Activated effector memory CD4-positive, alpha-beta T cell treated with Interleukin-2 at 50 U/mL for 16 hours (primary cell): ENCODE data around the gene SCAF4.
"Not testable (repeated sequence)": the region's sequence is repeated elsewhere in the genome, so short reads cannot be mapped to it uniquely, and the experiment has no call there.

ENCODE experiments used
- DNase-seq: peaks from one replicate; pipeline ENCODE4 v3.0.0-alpha.2; 2020

Gene SCAF4

DNA sequence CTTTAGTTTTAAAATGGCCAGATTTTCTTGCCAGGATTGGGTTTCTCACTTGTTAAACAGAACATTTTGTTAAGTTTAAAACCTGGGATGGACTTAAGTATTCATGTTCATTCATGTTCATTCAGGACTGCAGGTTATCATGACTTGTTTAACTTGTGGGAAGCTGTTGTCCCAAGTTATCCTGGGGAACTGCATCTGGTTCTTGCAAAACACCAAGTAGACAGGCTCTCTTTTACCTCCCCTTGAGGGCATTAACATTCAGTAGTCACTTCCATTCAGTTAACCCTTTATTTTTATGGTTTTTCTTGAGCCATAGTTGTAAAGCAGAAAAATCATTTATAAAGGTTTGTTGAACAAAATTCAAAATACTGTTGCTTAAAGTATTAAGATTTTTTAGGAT, 64.3 kb downstream of the SCAF4 start:
- no peak for DNase-seq

DNA sequence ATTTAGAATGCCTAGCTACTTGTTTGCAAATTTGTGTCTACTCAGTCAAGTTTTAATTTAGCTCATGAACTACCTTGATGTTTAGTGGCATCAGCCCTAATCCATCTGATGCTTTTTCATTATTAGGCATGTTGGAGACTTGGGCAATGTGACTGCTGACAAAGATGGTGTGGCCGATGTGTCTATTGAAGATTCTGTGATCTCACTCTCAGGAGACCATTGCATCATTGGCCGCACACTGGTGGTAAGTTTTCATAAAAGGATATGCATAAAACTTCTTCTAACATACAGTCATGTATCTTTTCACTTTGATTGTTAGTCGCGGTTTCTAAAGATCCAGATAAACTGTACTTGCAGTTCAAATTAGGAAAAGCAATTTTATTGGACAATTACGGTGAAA, 64.8 kb downstream of the SCAF4 start:
- no peak for DNase-seq

DNA sequence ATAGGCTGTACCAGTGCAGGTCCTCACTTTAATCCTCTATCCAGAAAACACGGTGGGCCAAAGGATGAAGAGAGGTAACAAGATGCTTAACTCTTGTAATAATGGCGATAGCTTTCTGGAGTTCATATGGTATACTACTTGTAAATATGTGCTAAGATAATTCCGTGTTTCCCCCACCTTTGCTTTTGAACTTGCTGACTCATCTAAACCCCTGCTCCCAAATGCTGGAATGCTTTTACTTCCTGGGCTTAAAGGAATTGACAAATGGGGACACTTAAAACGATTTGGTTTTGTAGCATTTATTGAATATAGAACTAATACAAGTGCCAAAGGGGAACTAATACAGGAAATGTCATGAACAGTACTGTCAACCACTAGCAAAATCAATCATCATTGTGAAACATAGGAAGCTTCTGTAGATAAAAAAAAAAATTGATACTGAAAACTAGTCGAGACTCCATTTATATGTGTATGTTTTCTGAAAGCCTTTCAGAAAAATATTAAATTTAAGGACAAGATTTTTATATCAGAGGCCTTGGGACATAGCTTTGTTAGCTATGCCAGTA, 65.4 kb downstream of the SCAF4 start:
- DNase-seq, result no peak

DNA sequence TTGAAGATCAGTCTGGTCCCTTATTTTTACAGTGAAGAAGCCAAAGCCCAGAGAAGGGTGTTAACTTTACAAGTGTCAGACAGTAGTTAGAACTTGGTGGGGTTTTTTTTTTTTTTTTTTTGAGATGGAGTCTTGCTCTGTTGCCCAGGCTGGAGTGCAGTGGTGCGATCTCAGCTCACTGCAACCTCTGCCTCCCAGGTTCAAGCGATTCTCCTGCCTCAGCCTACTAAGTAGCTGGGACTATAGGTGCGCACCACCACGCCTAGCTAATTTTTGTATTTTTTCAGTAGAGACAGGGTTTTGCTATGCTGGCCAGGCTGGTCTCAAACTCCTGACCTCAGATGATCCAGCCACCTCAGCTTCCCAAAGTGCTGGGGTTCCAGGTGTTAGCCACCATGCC, 66.0 kb downstream of the SCAF4 start:
- DNase-seq, result not testable (repeated sequence)

DNA sequence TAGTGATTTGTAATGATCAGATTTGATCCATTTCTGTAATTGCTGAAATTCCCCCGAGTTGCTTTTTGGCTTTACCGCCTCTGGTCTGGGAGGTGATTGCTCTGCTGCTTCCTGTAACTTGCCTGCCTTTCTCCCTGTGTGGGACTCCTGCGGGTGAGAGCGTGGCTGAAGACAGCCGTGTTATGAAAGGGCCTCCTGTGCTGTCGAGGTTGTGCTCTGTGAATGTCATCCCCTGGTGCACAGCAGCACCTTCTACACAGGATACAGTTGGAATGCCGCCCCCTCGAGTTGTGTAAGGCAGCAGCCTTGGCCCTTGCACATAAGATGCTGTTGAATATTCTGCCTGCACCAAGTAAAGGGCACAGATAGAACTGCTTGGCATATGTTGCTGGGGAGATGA, 66.5 kb downstream of the SCAF4 start:
- no peak for DNase-seq

DNA sequence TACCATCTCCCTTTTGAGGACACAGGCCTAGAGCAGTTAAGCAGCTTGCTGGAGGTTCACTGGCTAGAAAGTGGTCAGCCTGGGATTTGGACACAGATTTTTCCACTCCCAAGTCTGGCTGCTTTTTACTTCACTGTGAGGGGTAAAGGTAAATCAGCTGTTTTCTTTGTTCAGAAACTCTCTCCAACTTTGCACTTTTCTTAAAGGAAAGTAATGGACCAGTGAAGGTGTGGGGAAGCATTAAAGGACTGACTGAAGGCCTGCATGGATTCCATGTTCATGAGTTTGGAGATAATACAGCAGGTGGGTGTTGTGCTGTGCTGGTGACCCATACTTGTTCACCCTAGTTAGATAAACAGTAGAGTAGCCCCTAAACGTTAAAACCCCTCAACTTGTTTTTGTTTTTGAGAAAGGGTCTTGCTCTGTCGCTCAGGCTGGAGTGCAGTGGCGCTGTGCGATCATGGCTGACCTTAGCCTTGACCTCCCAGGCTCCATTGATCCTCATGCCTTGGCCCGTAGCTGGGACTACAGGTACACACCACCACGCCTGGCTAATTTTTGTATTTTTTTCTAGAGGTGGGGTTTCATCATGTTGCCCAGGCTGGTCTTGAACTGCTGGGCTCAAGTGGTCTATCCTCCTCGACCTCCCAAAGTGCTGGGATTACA, 68.2 kb downstream of the SCAF4 start:
- no peak for DNase-seq

DNA sequence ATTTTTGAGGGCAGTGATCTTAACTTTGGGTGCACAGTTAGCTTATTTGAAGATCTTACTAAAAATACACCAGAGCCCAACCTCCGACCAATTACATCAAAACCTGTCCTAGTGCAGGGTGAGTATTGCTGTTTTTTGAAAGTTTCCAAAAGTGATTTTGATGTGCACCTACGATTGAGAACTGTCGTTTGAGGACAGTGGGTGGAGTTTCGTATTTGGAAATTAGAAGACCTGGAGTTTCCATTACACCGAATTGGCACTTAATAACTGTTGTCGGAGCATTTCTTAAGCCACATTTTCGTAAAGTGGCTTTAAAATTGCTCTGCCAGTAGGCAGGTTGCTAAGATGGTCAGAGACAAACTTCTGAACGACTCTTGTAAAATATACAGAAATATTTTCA, 71.3 kb downstream of the SCAF4 start:
- DNase-seq, result no peak

DNA sequence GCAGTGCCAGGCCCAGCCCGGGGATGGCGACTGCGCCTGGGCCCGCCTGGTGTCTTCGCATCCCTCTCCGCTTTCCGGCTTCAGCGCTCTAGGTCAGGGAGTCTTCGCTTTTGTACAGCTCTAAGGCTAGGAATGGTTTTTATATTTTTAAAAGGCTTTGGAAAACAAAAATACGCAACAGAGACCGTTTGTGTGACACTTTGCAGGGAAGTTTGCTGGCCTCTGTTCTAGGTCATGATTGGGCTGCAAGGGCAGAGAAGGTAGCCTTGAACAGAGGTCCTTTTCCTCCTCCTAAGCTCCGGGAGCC, 71.7 kb downstream of the SCAF4 start:
- peak; percentile 26 for DNase-seq

DNA sequence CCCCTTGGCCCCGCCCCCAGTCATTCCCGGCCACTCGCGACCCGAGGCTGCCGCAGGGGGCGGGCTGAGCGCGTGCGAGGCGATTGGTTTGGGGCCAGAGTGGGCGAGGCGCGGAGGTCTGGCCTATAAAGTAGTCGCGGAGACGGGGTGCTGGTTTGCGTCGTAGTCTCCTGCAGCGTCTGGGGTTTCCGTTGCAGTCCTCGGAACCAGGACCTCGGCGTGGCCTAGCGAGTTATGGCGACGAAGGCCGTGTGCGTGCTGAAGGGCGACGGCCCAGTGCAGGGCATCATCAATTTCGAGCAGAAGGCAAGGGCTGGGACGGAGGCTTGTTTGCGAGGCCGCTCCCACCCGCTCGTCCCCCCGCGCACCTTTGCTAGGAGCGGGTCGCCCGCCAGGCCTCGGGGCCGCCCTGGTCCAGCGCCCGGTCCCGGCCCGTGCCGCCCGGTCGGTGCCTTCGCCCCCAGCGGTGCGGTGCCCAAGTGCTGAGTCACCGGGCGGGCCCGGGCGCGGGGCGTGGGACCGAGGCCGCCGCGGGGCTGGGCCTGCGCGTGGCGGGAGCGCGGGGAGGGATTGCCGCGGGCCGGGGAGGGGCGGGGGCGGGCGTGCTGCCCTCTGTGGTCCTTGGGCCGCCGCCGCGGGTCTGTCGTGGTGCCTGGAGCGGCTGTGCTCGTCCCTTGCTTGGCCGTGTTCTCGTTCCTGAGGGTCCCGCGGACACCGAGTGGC, 72.2 kb downstream of the SCAF4 start, which contains the start of gene SOD1:
TSS of gene SOD1 (plus strand) at position 158 of the 723 bp plus-strand sequence. CDS start at position 235, 77 bp downstream.
- DNase-seq, result peak; percentile 95

DNA sequence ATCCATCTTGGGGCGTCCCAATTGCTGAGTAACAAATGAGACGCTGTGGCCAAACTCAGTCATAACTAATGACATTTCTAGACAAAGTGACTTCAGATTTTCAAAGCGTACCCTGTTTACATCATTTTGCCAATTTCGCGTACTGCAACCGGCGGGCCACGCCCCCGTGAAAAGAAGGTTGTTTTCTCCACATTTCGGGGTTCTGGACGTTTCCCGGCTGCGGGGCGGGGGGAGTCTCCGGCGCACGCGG, 72.7 kb downstream of the SCAF4 start:
- no peak for DNase-seq

DNA sequence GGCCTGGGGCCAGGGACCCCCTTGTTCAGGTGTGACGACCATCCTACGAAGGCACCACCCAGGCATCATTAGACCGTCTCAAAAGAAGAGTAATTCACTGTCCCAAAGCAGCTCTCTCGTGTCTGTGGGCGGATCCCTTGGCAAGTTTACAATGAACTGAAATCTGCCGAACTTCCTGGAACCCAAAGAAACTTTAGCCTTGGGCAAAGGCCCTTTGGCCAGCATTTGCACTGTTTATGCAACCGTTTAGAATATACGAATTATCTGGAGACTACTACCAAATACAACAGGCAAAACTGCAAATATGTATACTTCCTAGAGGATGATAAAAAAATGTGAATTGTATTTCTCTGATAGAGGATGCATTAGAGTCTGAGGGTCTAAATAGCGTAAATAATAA, 73.9 kb downstream of the SCAF4 start:
- no peak for DNase-seq

DNA sequence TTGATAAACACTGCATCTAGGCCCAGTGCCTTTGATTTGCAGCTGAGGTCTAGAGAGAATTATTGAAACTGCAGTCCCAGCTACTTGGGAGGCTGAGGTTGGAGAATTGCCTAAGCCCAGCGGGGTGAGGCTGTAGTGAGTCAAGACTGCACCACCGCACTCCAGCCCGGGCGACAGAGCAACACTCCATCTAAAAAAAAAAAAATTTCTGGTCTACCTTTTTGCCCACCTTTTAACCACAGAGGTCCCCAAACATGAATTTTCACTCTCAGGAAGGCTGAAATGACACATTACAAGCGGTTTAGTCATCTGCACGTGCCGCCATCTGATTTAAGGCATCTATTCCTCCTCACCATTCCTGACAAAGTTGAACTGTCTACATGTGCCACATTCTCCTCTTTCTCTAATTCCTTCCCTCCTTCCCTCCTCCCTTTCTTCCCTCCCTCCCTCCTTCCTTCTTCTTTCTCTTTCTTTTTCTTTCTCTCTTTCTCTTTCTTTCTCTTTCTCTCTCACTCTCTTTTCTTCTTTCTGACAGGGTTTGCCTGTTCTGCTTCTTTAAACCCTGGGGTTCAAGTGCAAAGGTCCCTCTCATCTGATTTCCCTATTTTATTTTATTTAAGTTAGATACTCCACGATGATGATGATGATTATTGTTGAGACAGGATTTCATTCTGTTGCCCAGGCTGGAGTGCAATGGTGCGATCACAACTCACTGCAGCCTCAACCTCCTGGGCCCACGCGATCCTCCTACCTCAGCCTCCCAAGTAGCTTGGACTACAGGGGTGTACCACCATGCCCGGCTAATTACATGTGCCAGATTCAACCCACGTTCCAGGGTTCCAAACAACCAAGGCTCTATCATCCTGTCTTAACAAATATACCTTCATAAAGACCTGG, 75.5 kb downstream of the SCAF4 start:
- DNase-seq, result no peak

DNA sequence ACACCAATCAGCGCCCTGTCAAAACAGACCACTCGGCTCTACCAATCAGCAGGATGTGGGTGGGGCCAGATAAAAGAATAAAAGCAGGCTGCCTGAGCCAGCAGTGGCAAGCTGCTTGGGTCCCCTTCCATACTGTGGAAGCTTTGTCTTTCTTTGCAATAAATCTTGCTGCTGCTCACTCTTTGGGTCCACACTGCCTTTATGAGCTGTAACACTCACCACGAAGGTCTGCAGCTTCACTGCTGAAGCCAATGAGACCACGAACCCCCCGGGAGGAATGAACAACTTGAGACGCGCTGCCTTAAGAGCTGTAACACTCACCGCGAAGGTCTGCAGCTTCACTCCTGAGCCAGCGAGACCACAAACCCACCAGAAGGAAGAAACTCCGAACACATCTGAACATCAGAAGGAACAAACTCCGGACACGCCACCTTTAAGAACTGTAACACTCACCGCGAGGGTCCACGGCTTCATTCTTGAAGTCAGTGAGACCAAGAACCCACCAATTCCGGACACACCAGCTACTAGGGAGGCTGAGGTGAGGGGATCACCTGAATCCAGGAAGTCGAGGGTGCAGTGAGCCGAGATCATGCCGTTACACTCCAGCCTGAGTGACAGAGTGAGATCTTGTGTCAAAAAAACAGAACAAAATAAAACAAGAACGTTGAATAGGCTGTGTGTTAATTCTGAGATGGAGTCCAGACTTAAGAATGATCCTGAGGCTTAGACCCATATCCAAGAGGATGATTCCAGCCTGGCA, 76.9 kb downstream of the SCAF4 start:
- DNase-seq, result not testable (repeated sequence)

DNA sequence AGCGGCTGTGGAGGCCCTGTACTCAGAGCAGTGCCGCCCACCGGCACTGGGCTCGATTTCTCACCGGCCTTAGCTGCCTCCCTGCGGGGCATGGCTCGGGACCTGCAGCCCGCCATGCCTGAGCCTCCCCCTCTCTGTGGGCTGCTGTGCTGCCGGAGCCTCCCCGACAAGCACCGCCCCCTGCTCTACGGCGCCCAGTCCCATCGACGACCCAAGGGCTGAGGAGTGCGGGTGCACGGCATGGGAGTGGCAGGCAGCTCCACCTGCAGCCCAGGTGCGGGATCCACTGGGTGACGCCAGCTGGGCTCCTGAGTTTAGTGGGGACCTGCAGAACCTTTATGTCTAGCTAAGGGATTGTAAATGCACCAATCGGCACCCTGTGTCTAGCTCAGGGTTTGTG, 77.6 kb downstream of the SCAF4 start:
- DNase-seq, result no peak

DNA sequence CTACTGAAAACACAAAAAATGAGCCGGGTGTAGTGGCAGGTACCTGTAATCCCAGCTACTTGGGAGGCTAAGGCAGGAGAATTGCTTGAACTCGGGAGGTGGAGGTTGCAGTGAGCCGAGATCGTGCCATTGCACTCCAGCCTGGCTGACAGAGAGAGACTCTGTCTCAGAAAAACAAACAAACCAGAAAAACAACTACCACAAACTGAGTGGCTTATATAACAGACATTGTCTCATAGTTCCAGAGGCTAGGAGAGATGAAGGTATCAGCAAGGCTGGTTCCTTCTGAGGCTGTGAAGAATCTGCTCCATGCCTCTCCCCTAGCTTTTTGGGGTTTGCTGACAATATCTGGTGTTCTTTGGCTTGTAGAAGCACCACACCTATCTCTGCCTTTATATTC, 80.4 kb downstream of the SCAF4 start:
- DNase-seq, result not testable (repeated sequence)

DNA sequence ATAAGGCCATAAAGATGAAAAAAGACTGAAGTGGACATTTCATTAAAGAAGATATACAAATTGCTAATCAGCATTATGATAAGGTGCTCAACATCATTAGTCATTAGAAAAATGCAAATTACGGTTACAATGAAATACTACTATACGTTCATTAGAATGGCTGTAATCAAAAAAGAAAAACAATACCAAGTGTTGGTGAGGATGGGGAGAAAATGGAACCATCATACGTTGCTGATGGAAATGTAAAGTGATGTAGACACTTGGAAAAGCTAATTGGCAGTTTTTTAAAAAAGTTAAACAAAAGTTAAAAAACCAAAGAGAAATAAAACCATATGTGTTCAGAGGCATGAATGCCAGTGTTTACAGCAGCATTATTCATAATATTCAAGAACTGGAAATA, 81.0 kb downstream of the SCAF4 start:
- DNase-seq, result no peak

DNA sequence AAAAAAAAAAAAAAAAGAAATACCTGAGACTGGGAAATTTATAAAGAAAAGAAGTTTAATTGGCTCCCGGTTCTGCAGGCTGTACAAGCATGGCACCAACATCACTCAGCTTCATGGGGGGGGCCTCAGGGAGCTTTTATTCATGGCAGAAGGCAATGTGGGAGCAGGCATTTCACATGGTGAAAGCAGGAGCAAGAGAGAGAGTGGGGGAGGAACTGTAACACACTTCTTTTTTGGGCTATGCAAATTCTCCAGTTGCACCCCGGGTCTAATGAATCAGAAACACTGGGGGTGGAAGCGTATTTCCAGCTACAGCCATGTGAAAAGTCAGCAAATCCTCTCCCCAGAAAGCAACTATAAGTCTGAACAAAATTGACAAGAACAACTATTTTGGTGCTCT, 84.3 kb downstream of the SCAF4 start:
- DNase-seq, result no peak

DNA sequence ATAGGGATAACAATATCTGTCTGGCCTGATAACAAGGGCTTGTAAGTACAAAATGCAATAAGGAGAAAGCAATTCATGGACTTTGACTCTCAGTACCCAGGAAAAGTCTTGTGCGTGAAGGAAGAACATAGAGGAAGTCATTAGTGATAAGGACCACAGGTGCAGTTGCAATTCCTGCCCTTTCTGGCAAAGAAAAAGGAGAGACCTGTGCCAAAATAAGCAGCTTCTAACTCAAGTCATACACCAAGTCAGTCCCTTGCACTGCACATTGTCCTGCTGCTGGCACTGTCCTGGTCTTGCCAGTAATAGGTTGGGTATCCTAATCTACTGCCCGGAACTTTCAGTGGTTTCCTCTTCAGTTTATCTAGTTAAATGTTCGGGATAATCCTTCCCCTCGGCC, 87.3 kb downstream of the SCAF4 start:
- no peak for DNase-seq

DNA sequence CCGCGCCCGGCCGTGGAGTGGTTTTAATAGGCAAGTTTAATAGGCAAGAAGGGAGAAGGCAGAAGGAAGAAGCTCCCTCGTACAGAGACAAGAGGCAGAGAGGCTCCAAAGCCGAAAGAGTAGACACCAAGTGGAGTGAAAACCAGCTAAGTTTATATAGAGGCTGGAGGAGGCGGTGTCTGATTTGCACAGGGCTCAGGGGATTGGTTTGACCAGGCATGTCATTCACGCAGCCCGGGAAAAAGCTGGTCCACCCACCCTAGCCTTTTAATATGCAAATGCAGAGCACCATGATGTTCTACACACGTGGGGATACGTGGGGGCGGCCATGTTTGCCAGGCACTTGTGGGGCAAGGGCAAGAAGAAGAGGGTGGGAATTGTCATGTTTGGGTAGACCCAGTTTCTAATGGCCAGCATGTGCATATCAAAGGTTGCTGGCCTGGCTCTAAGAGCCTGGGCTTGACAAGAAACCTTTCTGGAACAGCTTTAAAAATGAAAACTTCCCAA, 90.4 kb downstream of the SCAF4 start:
- no peak for DNase-seq

DNA sequence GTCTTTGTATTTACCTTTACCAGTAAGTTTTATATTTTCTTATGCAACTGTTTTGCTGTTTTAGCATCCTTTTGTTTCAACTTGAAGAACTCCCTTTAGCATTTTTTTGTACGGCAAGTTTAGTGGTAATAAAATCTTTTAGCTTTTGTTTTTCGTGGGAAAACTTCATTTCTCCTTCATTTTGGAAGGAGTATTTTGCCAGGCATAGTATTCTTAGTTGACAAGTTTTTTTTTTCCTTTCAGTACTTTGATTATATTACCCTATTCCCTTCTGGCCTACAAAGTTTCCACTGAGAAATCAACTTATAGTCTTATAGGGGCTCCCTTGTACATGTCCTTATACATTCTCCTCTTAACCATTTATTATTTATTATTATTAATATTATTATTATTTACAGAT, 95.0 kb downstream of the SCAF4 start:
- DNase-seq, result no peak

DNA sequence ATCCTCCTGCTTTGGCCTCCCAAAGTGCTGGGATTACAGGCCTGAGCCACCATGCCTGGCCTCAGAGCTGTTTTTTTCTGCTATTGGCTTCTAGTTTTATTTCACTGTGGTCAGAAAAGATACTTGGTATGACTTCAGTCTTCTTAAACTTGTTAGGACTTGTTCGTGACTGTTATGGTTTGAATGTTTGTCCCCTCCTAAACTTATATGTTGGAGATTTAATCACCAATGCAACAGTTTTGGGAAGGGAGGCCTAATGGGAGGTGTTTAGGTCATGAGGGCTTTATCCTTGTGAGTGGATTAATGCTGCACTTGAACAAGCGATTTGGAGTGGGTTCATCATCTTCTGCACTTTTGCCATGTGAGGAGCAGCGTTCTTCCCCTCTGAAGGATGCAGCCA, 96.9 kb downstream of the SCAF4 start:
- DNase-seq, result no peak

DNA sequence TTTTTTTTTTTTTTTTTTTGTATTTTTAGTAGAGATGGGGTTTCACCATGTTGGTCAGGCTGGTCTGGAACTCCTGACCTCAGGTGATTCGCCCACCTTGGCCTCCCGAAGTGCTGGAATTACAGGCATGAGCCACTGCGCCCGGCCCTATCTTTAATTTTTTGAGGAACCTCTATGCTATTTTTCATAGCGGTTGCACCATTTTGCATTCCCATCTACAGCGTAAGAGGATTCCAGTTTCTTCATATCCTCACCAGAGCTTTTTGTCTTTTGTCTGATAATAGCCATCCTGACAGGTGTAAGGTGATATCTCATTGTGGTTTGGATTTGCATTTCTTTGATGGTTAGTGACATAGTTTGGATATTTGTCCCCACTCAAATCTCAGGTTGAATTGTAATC, 100.0 kb downstream of the SCAF4 start:
- not testable (repeated sequence) for DNase-seq
